A549 (cell line): ENCODE data around the gene MUC5AC. TPM values are rescaled to one million over a fixed set of nuclear protein-coding genes. Genes with fewer than 3 reads are reported as not detected.

Experiments used
- ATAC-seq, 2 experiments: fragments of 200-7000 bp in 1 of 2; fragments of >200 bp in 1 of 2; cut with Nextera tagmentation in 1 of 2; cut with Tn5 transposase in 1 of 2; 3 replicates each; pipeline versions ENCODE4 v1.8.0 to v1.9.1; 2018 to 2020; ENCODE audit warnings: mild to moderate bottlenecking in 1 of 2, moderate library complexity in 1 of 2
- CTCF ChIA-PET: fragments of 300-600 bp; sonication (Branson Sonifier 250); formaldehyde crosslinking; extraction: SDS; loops from one replicate; lab custom pipeline; 2021; ENCODE audit warnings: antibody characterized with exemption, inconsistent platforms; lab: Yijun Ruan, JAX
- POLR2A ChIA-PET: fragments of 350-600 bp; formaldehyde crosslinking; extraction: SDS; loops from one replicate; lab custom pipeline; 2021; ENCODE audit warnings: antibody characterized with exemption, inconsistent platforms; lab: Yijun Ruan, JAX
- DNase-seq, 2 experiments: peaks; one replicate each; pipeline versions ENCODE4 v3.0.0 to v3.0.0-alpha.2; 2011 to 2016; ENCODE audit warnings: low read depth in 1 of 2, low spot score in 1 of 2
- FAIRE-seq: peaks from 2 replicates; lab custom pipeline; 2011; peaks lifted over from hg19 to GRCh38; lab: Jason Lieb, UNC
- H3K27ac ChIP-seq, 2 experiments: fragments of >200 bp; sonication (Bioruptor Twin); formaldehyde crosslinking; 3 replicates each; pipeline ENCODE4 v1.5.1; 2016 to 2017
- H3K4me1 ChIP-seq: fragments of >200 bp; sonication (Bioruptor Twin); formaldehyde crosslinking; 3 replicates; pipeline ENCODE4 v1.6.1; 2016
- H3K4me2 ChIP-seq: fragments of >200 bp; sonication (Bioruptor Twin); formaldehyde crosslinking; 3 replicates; pipeline ENCODE4 v1.6.1; 2016
- H3K4me3 ChIP-seq: fragments of >200 bp; sonication (Bioruptor Twin); formaldehyde crosslinking; 3 replicates; pipeline ENCODE4 v1.5.1; 2016
- H3K9me3 ChIP-seq: fragments of >200 bp; sonication (Bioruptor Twin); formaldehyde crosslinking; 3 replicates; pipeline ENCODE4 v1.6.1; 2016
- CBX2 ChIP-seq: fragments of 200-600 bp; sonication (generic); IDR thresholded peaks from 2 replicates; pipeline ENCODE4 v1.6.1; 2016; ENCODE audit warnings: low read depth, mild to moderate bottlenecking, borderline replicate concordance
- CBX8 ChIP-seq: fragments of 200-600 bp; sonication (generic); IDR thresholded peaks from 2 replicates; pipeline ENCODE4 v1.6.1; 2016
- CEBPB ChIP-seq, 2 experiments: fragments of >200 bp in 1 of 2; sonication (Bioruptor Twin) in 1 of 2; formaldehyde crosslinking in 1 of 2; IDR thresholded peaks; 2 replicates each; pipeline ENCODE4 v1.6.1; 2012 to 2016
- CHD4 ChIP-seq: fragments of 200-600 bp; sonication (generic); IDR thresholded peaks from 2 replicates; pipeline ENCODE4 v1.6.1; 2016; ENCODE audit warnings: antibody characterized with exemption, mild to moderate bottlenecking, borderline replicate concordance
- EHF ChIP-seq: fragments of 250-450 bp; sonication (Bioruptor Pico); IDR thresholded peaks from 2 replicates; pipeline ENCODE4 v1.5.0; 2020; ENCODE audit warnings: mild to moderate bottlenecking
- EHMT2 ChIP-seq: fragments of 200-600 bp; sonication (generic); IDR thresholded peaks from 2 replicates; pipeline ENCODE4 v1.6.1; 2016; ENCODE audit warnings: antibody characterized with exemption, low read depth, mild to moderate bottlenecking, moderate library complexity
- ESRRA ChIP-seq: fragments of 150-350 bp; IDR thresholded peaks from 2 replicates; pipeline ENCODE4 v1.6.1; 2014; ENCODE audit warnings: mild to moderate bottlenecking, low read length, borderline replicate concordance
- FOSB ChIP-seq: fragments of 250-450 bp; sonication (Bioruptor Pico); IDR thresholded peaks from 2 replicates; pipeline ENCODE4 v1.5.0; 2020; ENCODE audit warnings: mild to moderate bottlenecking, moderate library complexity
- GATA3 ChIP-seq: IDR thresholded peaks from 2 replicates; pipeline ENCODE4 v1.6.1; 2012; ENCODE audit warnings: borderline replicate concordance
- HDAC2 ChIP-seq: fragments of 200-600 bp; sonication (generic); IDR thresholded peaks from 2 replicates; pipeline ENCODE4 v1.6.1; 2016
- HEYL ChIP-seq: fragments of 250-450 bp; sonication (Bioruptor Pico); IDR thresholded peaks from 2 replicates; pipeline ENCODE4 v1.8.0; 2021; ENCODE audit warnings: mild to moderate bottlenecking, moderate library complexity
- JUN ChIP-seq, 2 experiments: fragments of >200 bp; sonication (Bioruptor Twin); formaldehyde crosslinking; IDR thresholded peaks; 2 replicates in 1 of 2; 3 replicates in 1 of 2; pipeline ENCODE4 v1.6.1; 2016 to 2017
- KDM5A ChIP-seq: fragments of 200-600 bp; sonication (generic); IDR thresholded peaks from 2 replicates; pipeline ENCODE4 v1.6.1; 2016; ENCODE audit warnings: antibody characterized with exemption, mild to moderate bottlenecking
- NPAS2 ChIP-seq: fragments of 250-450 bp; sonication (Bioruptor Pico); IDR thresholded peaks from 2 replicates; pipeline ENCODE4 v1.8.0; 2022; ENCODE audit warnings: mild to moderate bottlenecking, moderate library complexity, borderline replicate concordance
- RARB ChIP-seq: fragments of 250-450 bp; sonication (Bioruptor Pico); IDR thresholded peaks from 2 replicates; pipeline ENCODE4 v1.8.0; 2021; ENCODE audit warnings: mild to moderate bottlenecking, moderate library complexity
- RNF2 ChIP-seq: fragments of 200-600 bp; sonication (generic); IDR thresholded peaks from 2 replicates; pipeline ENCODE4 v1.6.1; 2016; ENCODE audit warnings: low read depth, mild to moderate bottlenecking, antibody characterized with exemption, moderate library complexity, borderline replicate concordance
- SMC3 ChIP-seq: fragments of >200 bp; sonication (Bioruptor Twin); formaldehyde crosslinking; IDR thresholded peaks from 3 replicates; pipeline ENCODE4 v1.6.1; 2018; ENCODE audit warnings: inconsistent platforms
- SREBF2 ChIP-seq: fragments of 450-650 bp; IDR thresholded peaks from 2 replicates; pipeline ENCODE4 v1.6.1; 2014; ENCODE audit warnings: mild to moderate bottlenecking, moderate library complexity
- ZFP36 ChIP-seq: fragments of 450-650 bp; IDR thresholded peaks from 2 replicates; pipeline ENCODE4 v1.6.1; 2014; ENCODE audit warnings: borderline replicate concordance; ENCODE audit not compliant: partially characterized antibody
- WGBS: methylation state at CpG from one replicate; pipeline ENCODE4 v1.1.6; 2017; ENCODE audit errors: missing lambda C conversion rate; 5-methylcytosine and 5-hydroxymethylcytosine counted together
- polyA plus RNA-seq, 4 experiments: library from polyadenylated mRNA; depleted of rRNA in 3 of 4; stranded (reverse); fragments of >200 nt; fragmentation: RNase III in 1 of 4; extraction: RNeasy Plus Mini Kit Qiagen cat#74134 plus additional on column Dnase treatment in 1 of 4; gene quantifications; 2 replicates in 3 of 4; 3 replicates in 1 of 4; pipeline ENCODE4 v1.2.3, GENCODE V29; 2011 to 2017
- TF ChIP-seq, protein P1 (sequence below): IDR thresholded peaks from 2 replicates; pipeline ENCODE4 v1.6.1; 2012
- TF ChIP-seq, protein P2 (sequence below): fragments of >200 bp; sonication (Bioruptor Twin); formaldehyde crosslinking; IDR thresholded peaks from 3 replicates; pipeline ENCODE4 v1.6.1; 2016
- TF ChIP-seq, protein P3 (sequence below): fragments of 200-600 bp; sonication (generic); IDR thresholded peaks from 2 replicates; pipeline ENCODE4 v1.6.1; 2016; ENCODE audit warnings: antibody characterized with exemption, mild to moderate bottlenecking, moderate library complexity
- TF ChIP-seq, protein P4 (sequence below): fragments of >200 bp; sonication (Bioruptor Twin); formaldehyde crosslinking; IDR thresholded peaks from 3 replicates; pipeline ENCODE4 v1.5.1; 2016
- TF ChIP-seq, protein P5 (sequence below): fragments of >200 bp; sonication (Bioruptor Twin); formaldehyde crosslinking; IDR thresholded peaks from 2 replicates; pipeline ENCODE4 v1.6.1; 2016

Gene MUC5AC
- polyA plus RNA-seq, 2 of the 4 experiments (the other 2 are of a cell fraction), result 0.18 to 7.4 TPM

DNA sequence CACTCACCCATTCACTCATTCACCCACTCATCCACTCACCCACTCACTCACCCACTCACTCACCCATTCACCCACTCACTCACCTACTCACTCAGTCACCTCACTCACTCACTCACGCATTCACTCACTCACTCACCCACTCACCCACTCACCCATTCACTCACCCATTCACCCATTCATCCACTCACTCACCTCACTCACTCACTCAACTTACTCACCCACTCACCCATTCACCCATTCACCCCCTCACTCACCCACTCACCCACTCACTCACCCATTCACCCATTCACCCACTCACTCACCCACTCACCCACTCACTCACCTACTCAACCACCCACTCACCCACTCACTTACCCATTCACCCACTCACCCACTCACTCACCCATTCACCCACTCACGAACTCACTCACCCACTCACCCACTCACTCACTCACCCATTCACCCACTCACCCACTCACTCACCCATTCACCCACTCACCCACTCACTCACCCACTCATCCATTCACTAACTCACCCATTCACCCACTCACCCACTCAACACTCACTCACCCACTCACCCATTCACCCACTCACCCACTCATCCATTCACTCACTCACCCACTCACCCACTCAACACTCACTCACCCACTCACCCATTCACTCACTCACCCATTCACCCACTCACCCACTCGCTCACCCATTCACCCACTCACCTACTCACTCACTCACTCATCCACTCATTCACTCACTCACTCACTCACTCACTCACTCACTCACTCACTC lies 13.7 kb downstream of the MUC5AC start:
- DNase-seq (no peak), FAIRE-seq (no peak), ATAC-seq (no peak)
- 58% methylated on average over 2 of the region's 3 CpGs for WGBS
- H3K4me3 ChIP-seq, result no peak overlapping the region
- H3K4me2 ChIP-seq, result no peak overlapping the region
- no peak for TF ChIP-seq JUN (IDR thresholded peaks at IDR 0.05)
- TF ChIP-seq CBX2, result no peak
- TF ChIP-seq, protein P1, sequence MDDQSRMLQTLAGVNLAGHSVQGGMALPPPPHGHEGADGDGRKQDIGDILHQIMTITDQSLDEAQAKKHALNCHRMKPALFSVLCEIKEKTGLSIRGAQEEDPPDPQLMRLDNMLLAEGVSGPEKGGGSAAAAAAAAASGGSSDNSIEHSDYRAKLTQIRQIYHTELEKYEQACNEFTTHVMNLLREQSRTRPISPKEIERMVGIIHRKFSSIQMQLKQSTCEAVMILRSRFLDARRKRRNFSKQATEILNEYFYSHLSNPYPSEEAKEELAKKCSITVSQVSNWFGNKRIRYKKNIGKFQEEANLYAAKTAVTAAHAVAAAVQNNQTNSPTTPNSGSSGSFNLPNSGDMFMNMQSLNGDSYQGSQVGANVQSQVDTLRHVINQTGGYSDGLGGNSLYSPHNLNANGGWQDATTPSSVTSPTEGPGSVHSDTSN, result no peak
- no peak for TF ChIP-seq EHMT2
- TF ChIP-seq NPAS2 (CRISPR knock-in tag), result no peak
- H3K27ac ChIP-seq, result no peak overlapping the region
- H3K4me1 ChIP-seq, result no peaks in the 10 kb centered on the region
- CTCF ChIA-PET, result no interaction called here
- POLR2A ChIA-PET, result no interaction called here
- no peaks in the 10 kb centered on the region for H3K9me3 ChIP-seq

DNA sequence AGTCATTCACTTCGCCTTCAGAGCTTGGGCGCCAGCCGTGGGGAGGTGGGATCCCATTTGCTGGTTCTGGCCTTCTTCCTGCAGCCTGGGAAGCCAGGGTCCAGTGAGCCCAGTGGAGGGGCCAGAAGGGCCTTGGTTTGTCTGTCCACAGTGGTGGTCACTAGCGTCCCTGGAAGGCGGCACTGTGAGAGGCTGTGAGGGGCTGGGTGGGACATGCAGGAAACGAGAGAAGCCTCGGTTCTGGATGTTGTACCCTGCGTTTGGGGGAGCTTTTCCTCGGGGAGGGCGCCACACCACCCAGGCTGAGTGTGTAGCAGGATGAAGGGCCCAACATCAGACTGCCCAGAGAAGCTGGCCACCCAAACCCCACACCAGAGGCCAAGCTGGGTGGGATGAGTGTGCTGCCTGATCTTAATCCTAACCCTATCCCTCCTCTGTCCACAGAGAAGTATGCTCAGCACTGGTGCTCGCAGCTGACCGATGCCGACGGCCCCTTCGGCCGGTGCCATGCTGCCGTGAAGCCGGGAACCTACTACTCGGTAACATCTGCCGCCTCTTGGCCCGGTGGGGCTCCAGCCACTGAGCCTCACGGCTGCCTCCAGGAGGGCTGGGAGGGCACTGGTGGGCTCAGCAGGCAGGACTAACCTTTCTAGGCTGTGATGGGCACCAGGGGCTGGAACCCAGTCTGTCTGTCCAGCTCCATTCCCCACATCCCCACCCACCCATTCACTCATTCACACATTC lies 14.4 kb downstream of the MUC5AC start:
- Histone ChIP-seq H3K27ac (no peak overlapping the region), H3K9me3 (no peaks in the 10 kb centered on the region), H3K4me2 (no peak overlapping the region), H3K4me1 (no peaks in the 10 kb centered on the region), H3K4me3 (no peak overlapping the region)
- POLR2A ChIA-PET, result no interaction called here
- no peak for FAIRE-seq
- DNase-seq, result no peak
- peak; percentile 36 to 40; a peak in 4 of 6 replicates for ATAC-seq
- TF ChIP-seq CHD4 (no peak), ZFP36 (no peak), NPAS2 (CRISPR knock-in tag) (no peak)
- TF ChIP-seq, protein P2, sequence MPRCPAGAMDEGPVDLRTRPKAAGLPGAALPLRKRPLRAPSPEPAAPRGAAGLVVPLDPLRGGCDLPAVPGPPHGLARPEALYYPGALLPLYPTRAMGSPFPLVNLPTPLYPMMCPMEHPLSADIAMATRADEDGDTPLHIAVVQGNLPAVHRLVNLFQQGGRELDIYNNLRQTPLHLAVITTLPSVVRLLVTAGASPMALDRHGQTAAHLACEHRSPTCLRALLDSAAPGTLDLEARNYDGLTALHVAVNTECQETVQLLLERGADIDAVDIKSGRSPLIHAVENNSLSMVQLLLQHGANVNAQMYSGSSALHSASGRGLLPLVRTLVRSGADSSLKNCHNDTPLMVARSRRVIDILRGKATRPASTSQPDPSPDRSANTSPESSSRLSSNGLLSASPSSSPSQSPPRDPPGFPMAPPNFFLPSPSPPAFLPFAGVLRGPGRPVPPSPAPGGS, result no peak
- CTCF ChIA-PET, result interaction anchor here (0.9 kb wide), 1 partner anchor 29 kb away, joined by 3 read pairs; no protein-coding TSS in a partner anchor
- 82% methylated on average over 10 of the region's 22 CpGs for WGBS

DNA sequence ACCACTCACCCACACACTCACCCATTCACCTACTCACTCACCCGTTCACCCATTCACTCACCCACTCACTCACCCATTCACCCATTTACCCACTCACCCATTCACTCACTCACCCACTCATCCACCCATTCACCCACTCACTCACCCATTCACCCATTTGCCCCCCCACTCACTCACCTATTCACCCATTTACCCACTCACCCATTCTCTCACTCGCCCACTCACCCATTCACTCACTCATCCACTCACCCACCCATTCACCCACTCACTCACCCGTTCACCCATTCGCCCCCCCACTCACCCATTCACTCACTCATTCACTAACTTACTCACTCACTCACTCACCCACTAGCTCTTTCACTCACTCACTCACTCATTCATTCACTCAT lies 15.0 kb downstream of the MUC5AC start:
- no peaks in the 10 kb centered on the region for H3K4me1 ChIP-seq
- FAIRE-seq (no peak), DNase-seq (no peak), ATAC-seq (no peak)
- H3K4me3 ChIP-seq, result no peak overlapping the region
- POLR2A ChIA-PET, result no interaction called here
- no peak overlapping the region for H3K4me2 ChIP-seq
- WGBS, result 72% methylated on average over 4 of the region's 4 CpGs
- no peak overlapping the region for H3K27ac ChIP-seq
- H3K9me3 ChIP-seq, result no peaks in the 10 kb centered on the region
- TF ChIP-seq GATA3, result no peak
- TF ChIP-seq CEBPB (IDR thresholded peaks at IDR 0.05), result no peak
- TF ChIP-seq CBX8, result no peak
- TF ChIP-seq RARB (CRISPR knock-in tag), result no peak
- TF ChIP-seq HEYL (CRISPR knock-in tag), result no peak
- no peak for TF ChIP-seq ESRRA
- no peak for TF ChIP-seq KDM5A
- no peak for TF ChIP-seq SMC3
- TF ChIP-seq EHF (CRISPR knock-in tag), result no peak
- TF ChIP-seq, protein P3, sequence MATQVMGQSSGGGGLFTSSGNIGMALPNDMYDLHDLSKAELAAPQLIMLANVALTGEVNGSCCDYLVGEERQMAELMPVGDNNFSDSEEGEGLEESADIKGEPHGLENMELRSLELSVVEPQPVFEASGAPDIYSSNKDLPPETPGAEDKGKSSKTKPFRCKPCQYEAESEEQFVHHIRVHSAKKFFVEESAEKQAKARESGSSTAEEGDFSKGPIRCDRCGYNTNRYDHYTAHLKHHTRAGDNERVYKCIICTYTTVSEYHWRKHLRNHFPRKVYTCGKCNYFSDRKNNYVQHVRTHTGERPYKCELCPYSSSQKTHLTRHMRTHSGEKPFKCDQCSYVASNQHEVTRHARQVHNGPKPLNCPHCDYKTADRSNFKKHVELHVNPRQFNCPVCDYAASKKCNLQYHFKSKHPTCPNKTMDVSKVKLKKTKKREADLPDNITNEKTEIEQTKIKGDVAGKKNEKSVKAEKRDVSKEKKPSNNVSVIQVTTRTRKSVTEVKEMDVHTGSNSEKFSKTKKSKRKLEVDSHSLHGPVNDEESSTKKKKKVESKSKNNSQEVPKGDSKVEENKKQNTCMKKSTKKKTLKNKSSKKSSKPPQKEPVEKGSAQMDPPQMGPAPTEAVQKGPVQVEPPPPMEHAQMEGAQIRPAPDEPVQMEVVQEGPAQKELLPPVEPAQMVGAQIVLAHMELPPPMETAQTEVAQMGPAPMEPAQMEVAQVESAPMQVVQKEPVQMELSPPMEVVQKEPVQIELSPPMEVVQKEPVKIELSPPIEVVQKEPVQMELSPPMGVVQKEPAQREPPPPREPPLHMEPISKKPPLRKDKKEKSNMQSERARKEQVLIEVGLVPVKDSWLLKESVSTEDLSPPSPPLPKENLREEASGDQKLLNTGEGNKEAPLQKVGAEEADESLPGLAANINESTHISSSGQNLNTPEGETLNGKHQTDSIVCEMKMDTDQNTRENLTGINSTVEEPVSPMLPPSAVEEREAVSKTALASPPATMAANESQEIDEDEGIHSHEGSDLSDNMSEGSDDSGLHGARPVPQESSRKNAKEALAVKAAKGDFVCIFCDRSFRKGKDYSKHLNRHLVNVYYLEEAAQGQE, result no peak
- TF ChIP-seq SREBF2, result no peak
- TF ChIP-seq, protein P4, sequence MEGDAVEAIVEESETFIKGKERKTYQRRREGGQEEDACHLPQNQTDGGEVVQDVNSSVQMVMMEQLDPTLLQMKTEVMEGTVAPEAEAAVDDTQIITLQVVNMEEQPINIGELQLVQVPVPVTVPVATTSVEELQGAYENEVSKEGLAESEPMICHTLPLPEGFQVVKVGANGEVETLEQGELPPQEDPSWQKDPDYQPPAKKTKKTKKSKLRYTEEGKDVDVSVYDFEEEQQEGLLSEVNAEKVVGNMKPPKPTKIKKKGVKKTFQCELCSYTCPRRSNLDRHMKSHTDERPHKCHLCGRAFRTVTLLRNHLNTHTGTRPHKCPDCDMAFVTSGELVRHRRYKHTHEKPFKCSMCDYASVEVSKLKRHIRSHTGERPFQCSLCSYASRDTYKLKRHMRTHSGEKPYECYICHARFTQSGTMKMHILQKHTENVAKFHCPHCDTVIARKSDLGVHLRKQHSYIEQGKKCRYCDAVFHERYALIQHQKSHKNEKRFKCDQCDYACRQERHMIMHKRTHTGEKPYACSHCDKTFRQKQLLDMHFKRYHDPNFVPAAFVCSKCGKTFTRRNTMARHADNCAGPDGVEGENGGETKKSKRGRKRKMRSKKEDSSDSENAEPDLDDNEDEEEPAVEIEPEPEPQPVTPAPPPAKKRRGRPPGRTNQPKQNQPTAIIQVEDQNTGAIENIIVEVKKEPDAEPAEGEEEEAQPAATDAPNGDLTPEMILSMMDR, result no peak
- TF ChIP-seq RNF2, result no peak
- TF ChIP-seq FOSB (CRISPR knock-in tag), result no peak
- TF ChIP-seq, protein P5, sequence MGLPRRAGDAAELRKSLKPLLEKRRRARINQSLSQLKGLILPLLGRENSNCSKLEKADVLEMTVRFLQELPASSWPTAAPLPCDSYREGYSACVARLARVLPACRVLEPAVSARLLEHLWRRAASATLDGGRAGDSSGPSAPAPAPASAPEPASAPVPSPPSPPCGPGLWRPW, result no peak
- TF ChIP-seq ZFP36, result no peak
- TF ChIP-seq HDAC2, result no peak
- CTCF ChIA-PET, result interaction anchor here (0.9 kb wide), 1 partner anchor 28 kb away, joined by 3 read pairs; no protein-coding TSS in a partner anchor
